Measurements from ENCODE around the gene FRG2C.
"Not testable (repeated sequence)": the region's sequence is repeated elsewhere in the genome, so short reads cannot be mapped to it uniquely, and the experiment has no call there.

Gene FRG2C

DNA sequence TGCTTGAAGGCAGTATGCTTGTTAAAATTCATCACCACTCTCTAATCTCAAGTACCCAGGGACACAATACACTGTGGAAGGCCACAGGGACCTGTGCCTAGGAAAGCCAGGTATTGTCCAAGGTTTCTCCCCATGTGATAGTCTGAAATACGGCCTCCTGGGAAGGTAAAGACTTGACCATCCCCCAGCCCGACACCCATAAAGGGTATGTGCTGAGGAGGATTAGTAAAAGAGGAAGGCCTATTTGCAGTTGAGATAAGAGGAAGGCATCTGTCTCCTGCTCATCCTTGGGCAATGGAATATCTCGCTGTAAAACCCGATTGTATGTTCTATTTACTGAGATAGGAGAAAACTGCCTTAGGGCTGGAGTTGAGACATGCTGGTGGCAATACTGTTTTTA, 18.6 kb upstream of the FRG2C start:
- H3K9me3 ChIP-seq (ENCODE audit: control insufficient read depth in 1 of 2, low read length in 2 of 2); H3K27ac ChIP-seq (ENCODE audit: low read depth, low read length); H3K9ac ChIP-seq (ENCODE audit: low read depth in 1 of 2, low read length in 2 of 2); H3K36me3 ChIP-seq (ENCODE audit: control insufficient read depth in 1 of 2, insufficient read depth in 2 of 2, low read length in 2 of 2); H3K27me3 ChIP-seq (ENCODE audit: control insufficient read depth in 1 of 2, insufficient read depth in 2 of 2, low read length in 2 of 2); H3K4me3 ChIP-seq (ENCODE audit: low read depth in 1 of 2, low read length in 2 of 2); H3K4me1 ChIP-seq (ENCODE audit: control insufficient read depth in 1 of 2, insufficient read depth in 2 of 2, low read length in 2 of 2): not testable (repeated sequence)

DNA sequence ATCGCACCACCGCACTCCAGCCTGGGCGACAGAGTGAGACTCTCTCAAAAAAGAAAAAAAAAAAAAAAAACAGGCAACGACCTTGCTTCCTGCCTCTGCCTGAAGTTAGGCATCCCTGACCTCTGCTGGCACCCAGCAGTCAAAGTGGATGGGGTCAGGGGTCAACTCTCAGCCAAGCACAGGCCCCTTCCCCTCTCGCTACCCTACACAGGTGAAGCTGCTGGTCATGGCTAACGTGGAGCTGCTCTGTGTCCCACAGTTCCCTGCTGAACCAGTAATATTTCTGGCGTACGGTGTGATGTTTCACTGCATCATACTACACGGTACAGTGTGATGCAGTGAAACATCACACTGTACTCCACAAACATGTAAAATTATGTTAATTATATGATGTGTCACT, 13.9 kb upstream of the FRG2C start:
- H3K9ac ChIP-seq (ENCODE audit: low read depth in 1 of 2, low read length in 2 of 2), result no peak overlapping the region
- no peak overlapping the region for H3K27ac ChIP-seq (ENCODE audit: low read depth, low read length)
- H3K36me3 ChIP-seq (ENCODE audit: control insufficient read depth in 1 of 2, insufficient read depth in 2 of 2, low read length in 2 of 2), result no peaks in the 10 kb centered on the region
- no peaks in the 10 kb centered on the region for H3K4me1 ChIP-seq (ENCODE audit: control insufficient read depth in 1 of 2, insufficient read depth in 2 of 2, low read length in 2 of 2)
- H3K9me3 ChIP-seq (ENCODE audit: control insufficient read depth in 1 of 2, low read length in 2 of 2), result no peaks in the 10 kb centered on the region
- no peak overlapping the region for H3K4me3 ChIP-seq (ENCODE audit: low read depth in 1 of 2, low read length in 2 of 2)
- no peaks in the 10 kb centered on the region for H3K27me3 ChIP-seq (ENCODE audit: control insufficient read depth in 1 of 2, insufficient read depth in 2 of 2, low read length in 2 of 2)

DNA sequence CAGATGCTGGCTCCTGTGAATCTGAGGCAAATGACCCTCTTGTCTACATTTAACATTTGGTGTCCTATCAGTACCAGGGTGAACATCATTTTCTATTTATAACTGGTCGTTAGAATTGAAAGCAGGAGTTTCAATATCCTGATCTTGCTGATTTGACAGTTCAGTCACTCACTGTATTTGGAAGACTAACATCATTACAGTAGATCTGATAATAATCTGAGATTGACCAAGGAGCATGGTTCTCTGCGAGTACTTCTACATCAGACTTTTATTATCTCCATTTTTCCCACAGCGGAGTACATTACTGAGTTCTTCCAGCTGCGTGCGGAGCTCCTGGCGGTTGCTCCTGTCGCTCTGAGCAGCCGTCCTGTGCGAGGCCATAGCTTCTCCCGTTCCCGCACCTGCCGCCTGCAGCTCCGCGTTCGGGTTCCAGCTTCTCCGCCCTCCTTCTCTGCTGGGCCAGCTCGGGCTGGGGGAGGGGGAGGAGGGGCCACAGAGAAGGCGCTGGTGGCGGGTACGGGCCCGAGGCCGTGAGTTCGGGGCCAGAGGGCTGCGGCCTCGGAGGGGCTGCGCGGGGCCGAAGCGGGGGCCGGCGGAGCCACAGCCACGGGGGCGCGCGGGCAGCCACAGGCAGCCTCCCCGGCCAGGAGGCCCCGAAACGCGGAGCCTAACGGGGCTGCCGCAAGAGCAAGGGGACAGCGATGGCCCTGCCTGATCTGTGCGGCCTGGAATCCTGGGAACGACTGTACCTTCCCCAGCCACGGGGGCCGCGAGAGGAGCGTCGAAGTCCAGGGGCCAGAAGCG, 8.8 kb upstream of the FRG2C start:
- not testable (repeated sequence) for H3K9ac ChIP-seq (ENCODE audit: low read depth in 1 of 2, low read length in 2 of 2); H3K9me3 ChIP-seq (ENCODE audit: control insufficient read depth in 1 of 2, low read length in 2 of 2); H3K36me3 ChIP-seq (ENCODE audit: control insufficient read depth in 1 of 2, insufficient read depth in 2 of 2, low read length in 2 of 2); H3K27ac ChIP-seq (ENCODE audit: low read depth, low read length); H3K4me1 ChIP-seq (ENCODE audit: control insufficient read depth in 1 of 2, insufficient read depth in 2 of 2, low read length in 2 of 2); H3K4me3 ChIP-seq (ENCODE audit: low read depth in 1 of 2, low read length in 2 of 2); H3K27me3 ChIP-seq (ENCODE audit: control insufficient read depth in 1 of 2, insufficient read depth in 2 of 2, low read length in 2 of 2)

DNA sequence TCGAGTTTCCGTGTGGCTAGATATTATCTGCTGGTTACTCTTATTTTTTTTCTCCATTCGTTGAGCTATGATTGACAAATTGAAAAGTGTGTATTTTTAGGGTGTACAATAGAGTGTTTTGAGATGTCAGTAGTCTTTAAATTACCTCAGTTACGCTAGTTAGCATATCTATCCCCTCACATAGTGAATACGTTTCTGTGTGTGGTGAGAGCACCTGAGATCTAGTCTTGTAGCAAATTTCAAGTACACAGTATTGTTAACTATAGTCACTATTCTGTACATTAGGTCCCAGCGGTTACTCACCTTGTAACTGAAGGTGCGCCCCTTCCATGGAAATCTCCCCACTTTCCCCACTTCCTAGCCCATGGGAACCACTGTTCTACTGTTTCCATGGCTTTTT, 8.2 kb upstream of the FRG2C start:
- not testable (repeated sequence) for H3K9me3 ChIP-seq (ENCODE audit: control insufficient read depth in 1 of 2, low read length in 2 of 2); H3K9ac ChIP-seq (ENCODE audit: low read depth in 1 of 2, low read length in 2 of 2); H3K4me3 ChIP-seq (ENCODE audit: low read depth in 1 of 2, low read length in 2 of 2); H3K4me1 ChIP-seq (ENCODE audit: control insufficient read depth in 1 of 2, insufficient read depth in 2 of 2, low read length in 2 of 2); H3K27ac ChIP-seq (ENCODE audit: low read depth, low read length); H3K27me3 ChIP-seq (ENCODE audit: control insufficient read depth in 1 of 2, insufficient read depth in 2 of 2, low read length in 2 of 2); H3K36me3 ChIP-seq (ENCODE audit: control insufficient read depth in 1 of 2, insufficient read depth in 2 of 2, low read length in 2 of 2)

DNA sequence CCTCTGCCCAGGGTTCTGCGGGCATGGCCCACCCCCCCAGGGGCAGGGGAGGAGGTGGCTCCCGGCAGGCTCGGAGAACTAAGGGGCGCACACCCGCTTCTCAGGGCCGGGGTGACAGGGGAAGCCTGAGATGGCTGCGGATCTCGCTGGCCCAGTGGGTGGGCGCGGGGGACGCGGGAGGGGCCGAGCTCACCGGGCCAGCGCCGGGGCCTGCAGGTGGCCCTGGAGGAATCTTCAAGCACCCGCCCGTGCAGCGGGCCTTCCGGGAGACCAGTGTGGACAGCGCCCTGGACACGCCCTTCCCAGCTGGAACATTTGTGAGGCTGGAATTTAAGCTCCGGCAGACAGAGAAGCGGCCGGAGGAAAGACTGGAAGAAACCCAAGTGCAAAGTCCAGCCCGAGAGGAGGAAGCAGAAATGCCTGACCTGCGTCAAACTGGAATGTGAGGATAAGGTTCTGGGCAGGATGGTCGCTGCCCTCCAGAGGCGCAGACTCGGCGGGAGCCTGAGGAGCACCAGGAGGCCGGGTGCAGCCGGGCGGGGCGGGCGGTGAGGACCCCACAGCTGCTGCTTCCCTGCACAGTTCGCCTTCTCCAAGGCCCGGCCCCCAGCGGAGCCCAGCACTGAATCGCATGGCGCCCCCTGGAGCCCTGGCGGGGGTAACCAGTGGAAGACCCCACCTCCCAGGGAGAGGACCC, 5.6 kb upstream of the FRG2C start:
- H3K4me3 ChIP-seq (ENCODE audit: low read depth in 1 of 2, low read length in 2 of 2), result peak overlapping the region; percentile 40 to 43
- H3K9ac ChIP-seq (ENCODE audit: low read depth in 1 of 2, low read length in 2 of 2), result not testable (repeated sequence)

DNA sequence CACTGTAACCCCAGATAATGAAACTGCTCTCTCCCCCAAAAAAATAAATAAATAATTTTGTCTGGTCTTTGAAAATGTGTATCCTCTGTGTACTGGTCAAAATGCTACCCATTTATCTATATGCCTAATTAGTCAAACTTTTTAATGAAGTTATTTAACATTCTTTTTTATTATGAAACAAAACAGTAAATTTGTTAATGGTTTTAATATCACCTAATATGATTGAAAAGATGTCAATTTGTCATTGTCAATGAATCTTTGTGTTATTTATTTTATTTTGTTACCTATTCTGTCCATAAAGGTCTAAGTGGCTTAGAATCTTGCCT, 5.1 kb upstream of the FRG2C start:
- H3K4me3 ChIP-seq (ENCODE audit: low read depth in 1 of 2, low read length in 2 of 2); H3K9ac ChIP-seq (ENCODE audit: low read depth in 1 of 2, low read length in 2 of 2); H3K9me3 ChIP-seq (ENCODE audit: control insufficient read depth in 1 of 2, low read length in 2 of 2); H3K27me3 ChIP-seq (ENCODE audit: control insufficient read depth in 1 of 2, insufficient read depth in 2 of 2, low read length in 2 of 2); H3K27ac ChIP-seq (ENCODE audit: low read depth, low read length); H3K4me1 ChIP-seq (ENCODE audit: control insufficient read depth in 1 of 2, insufficient read depth in 2 of 2, low read length in 2 of 2); H3K36me3 ChIP-seq (ENCODE audit: control insufficient read depth in 1 of 2, insufficient read depth in 2 of 2, low read length in 2 of 2): not testable (repeated sequence)

More for the DNA sequence above, 5.6 kb upstream of the FRG2C start:
- H3K27me3 ChIP-seq (ENCODE audit: control insufficient read depth in 1 of 2, insufficient read depth in 2 of 2, low read length in 2 of 2); H3K9me3 ChIP-seq (ENCODE audit: control insufficient read depth in 1 of 2, low read length in 2 of 2); H3K27ac ChIP-seq (ENCODE audit: low read depth, low read length); H3K36me3 ChIP-seq (ENCODE audit: control insufficient read depth in 1 of 2, insufficient read depth in 2 of 2, low read length in 2 of 2); H3K4me1 ChIP-seq (ENCODE audit: control insufficient read depth in 1 of 2, insufficient read depth in 2 of 2, low read length in 2 of 2): not testable (repeated sequence)

DNA sequence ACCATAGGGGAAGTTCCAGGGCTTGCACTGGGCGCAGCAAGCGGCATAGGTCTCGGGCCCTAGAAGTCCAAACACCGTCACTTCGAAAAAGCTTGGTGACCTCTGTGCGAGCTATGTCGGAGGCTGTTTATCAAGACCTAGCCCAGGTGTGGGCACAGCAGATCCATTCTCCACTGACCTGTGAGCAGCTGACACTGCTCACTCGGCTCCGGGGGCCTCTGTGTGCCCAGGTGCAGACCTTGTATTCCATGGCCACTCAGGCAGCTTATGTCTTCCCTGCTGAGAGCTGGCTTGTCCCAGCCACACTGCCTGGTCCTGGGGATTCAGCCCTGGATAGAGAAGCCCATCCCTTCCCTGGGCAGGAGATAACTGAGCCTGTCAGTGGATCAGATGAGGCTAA, 1.5 kb downstream of the FRG2C start:
- not testable (repeated sequence) for H3K4me1 ChIP-seq (ENCODE audit: control insufficient read depth in 1 of 2, insufficient read depth in 2 of 2, low read length in 2 of 2); H3K27ac ChIP-seq (ENCODE audit: low read depth, low read length); H3K9ac ChIP-seq (ENCODE audit: low read depth in 1 of 2, low read length in 2 of 2); H3K9me3 ChIP-seq (ENCODE audit: control insufficient read depth in 1 of 2, low read length in 2 of 2); H3K36me3 ChIP-seq (ENCODE audit: control insufficient read depth in 1 of 2, insufficient read depth in 2 of 2, low read length in 2 of 2); H3K4me3 ChIP-seq (ENCODE audit: low read depth in 1 of 2, low read length in 2 of 2)
- peaks cover 6 to 15% of the 10 kb centered on the region in 2 donors for H3K27me3 ChIP-seq (ENCODE audit: control insufficient read depth in 1 of 2, insufficient read depth in 2 of 2, low read length in 2 of 2)

DNA sequence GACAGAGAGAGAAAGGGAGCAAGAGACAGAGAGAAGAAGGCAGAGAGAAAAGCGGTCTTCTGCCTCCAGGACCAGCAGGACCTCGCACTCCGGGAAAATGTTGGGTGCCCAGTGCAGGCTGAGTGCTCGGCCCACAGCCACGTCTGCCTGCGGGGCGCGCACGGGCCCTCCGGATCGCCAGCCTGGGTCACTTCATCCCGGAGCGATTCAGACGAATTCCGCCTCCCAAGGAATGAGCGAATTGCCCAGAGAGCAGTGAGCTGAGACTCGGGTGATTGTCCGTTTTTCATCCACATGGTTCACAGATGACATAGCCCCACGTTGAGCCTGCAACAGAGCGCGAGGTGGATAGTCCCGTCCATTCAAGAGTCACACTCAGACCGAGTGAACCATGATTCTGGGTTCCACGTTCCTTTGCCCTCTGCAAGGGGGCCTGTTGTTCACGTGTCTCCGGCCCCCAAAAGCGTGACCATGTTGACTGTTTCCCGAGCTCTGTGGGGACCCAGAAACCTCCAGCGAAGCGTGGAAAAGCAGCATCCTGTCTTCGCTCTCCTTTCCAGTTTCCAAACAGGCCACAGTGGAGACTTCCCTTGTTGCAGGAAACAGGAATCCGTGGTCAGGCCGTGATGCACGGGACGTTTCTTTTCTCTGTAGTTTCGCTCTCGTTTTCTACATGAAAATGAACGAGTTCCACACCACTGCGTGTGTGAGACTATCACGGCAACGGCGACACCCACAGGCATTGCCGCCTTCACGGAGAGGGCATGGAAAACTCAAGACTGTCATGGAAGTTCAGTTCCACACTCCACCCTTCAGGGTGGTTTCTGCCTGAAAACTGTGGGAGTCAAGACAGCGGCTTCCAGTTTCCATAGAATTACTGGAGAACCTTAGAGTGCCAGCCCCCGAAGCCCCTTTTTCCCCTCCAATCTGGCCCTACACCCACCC, 3.9 kb downstream of the FRG2C start:
- H3K27me3 ChIP-seq (ENCODE audit: control insufficient read depth in 1 of 2, insufficient read depth in 2 of 2, low read length in 2 of 2), result peaks cover 9 to 20% of the 10 kb centered on the region in 2 donors
- H3K9me3 ChIP-seq (ENCODE audit: control insufficient read depth in 1 of 2, low read length in 2 of 2); H3K36me3 ChIP-seq (ENCODE audit: control insufficient read depth in 1 of 2, insufficient read depth in 2 of 2, low read length in 2 of 2); H3K27ac ChIP-seq (ENCODE audit: low read depth, low read length); H3K9ac ChIP-seq (ENCODE audit: low read depth in 1 of 2, low read length in 2 of 2); H3K4me1 ChIP-seq (ENCODE audit: control insufficient read depth in 1 of 2, insufficient read depth in 2 of 2, low read length in 2 of 2): not testable (repeated sequence)
- H3K4me3 ChIP-seq (ENCODE audit: low read depth in 1 of 2, low read length in 2 of 2), result peak overlapping the region in 1 of 2 donors; percentile 36

DNA sequence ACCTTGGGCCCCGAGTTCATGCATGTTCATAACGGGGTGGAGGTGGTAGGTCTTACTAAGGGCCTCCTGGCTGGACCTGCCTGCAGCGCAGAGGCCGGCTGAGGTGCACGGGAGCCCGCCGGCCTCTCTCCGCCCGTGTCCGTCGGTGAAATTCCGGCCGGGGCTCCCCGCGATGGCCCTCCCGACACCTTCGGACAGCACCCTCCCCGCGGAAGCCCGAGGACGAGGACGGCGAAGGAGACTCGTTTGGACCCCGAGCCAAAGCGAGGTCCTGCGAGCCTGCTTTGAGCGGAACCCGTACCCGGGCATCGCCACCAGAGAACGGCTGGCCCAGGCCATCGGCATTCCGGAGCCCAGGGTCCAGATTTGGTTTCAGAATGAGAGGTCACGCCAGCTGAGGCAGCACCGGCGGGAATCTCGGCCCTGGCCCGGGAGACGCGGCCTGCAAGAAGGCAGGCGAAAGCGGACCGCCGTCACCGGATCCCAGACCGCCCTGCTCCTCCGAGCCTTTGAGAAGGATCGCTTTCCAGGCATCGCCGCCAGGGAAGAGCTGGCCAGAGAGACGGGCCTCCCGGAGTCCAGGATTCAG, 4.7 kb downstream of the FRG2C start:
- not testable (repeated sequence) for H3K27ac ChIP-seq (ENCODE audit: low read depth, low read length); H3K9me3 ChIP-seq (ENCODE audit: control insufficient read depth in 1 of 2, low read length in 2 of 2); H3K4me1 ChIP-seq (ENCODE audit: control insufficient read depth in 1 of 2, insufficient read depth in 2 of 2, low read length in 2 of 2); H3K9ac ChIP-seq (ENCODE audit: low read depth in 1 of 2, low read length in 2 of 2); H3K36me3 ChIP-seq (ENCODE audit: control insufficient read depth in 1 of 2, insufficient read depth in 2 of 2, low read length in 2 of 2)
- peak overlapping the region; percentile 16 to 40 for H3K4me3 ChIP-seq (ENCODE audit: low read depth in 1 of 2, low read length in 2 of 2)
- peaks cover 9 to 20% of the 10 kb centered on the region in 2 donors for H3K27me3 ChIP-seq (ENCODE audit: control insufficient read depth in 1 of 2, insufficient read depth in 2 of 2, low read length in 2 of 2)
